Measurements from ENCODE around the gene ELOVL5.

DNA sequence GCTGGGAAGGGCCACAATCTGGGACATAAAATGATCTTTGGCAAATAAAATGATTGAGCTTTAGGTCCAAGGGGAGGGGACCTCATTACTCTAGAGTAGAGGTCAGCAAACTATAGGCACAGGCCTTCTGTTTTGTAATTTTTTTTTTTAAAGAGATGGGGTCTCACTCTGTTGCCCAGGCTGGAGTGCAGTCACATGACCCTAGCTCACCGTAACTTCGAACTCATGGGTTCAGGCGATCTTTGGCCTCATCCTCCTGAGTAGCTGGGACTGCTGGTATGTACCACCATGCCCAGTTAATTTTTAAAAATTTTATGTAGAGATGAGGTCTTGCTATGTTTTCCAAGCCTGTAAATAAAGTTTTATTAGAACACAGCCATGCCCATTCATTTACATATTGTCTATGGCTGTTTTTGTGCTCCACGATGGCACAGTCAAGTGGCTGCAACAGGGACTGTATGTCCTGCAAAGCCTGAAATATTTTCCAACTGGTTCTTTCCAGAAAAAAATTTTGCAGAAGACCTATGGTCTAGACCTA is 82.1 kb downstream of the ELOVL5 start:
- TF ChIP-seq POLR2AphosphoS5 (IDR thresholded peaks at IDR 0.05; ENCODE audit: borderline replicate concordance, low read depth, low read length): no peak
- no peak for TF ChIP-seq EZH2 (IDR thresholded peaks at IDR 0.05)
- TF ChIP-seq FOXP2 (optimal IDR thresholded peaks at IDR 0.05; ENCODE audit: control extremely low read depth, extremely low read length, insufficient read depth): no peak
